Measurements from ENCODE around the gene FYCO1.

DNA sequence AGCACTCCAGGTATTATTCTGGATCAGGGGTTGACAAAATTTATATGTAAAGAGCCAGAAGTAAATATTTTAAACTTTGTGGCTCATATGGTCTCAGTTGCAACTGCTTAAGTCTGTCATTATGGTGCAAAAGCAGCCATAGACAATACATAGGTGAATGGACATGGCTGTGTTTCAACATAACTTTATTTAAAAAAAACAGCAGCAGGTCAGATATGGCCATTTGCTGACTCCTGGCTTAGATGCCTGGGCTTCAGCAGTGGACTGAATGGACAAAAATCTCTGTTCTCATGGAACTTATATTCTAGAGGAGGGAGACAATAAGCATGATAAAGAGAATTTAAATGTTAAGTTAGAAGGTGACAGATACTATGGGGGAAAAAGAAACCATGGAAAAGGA is 11.7 kb upstream of the FYCO1 start:
- TF ChIP-seq POLR2A (IDR thresholded peaks at IDR 0.05), result no peak
- TF ChIP-seq, protein P1, sequence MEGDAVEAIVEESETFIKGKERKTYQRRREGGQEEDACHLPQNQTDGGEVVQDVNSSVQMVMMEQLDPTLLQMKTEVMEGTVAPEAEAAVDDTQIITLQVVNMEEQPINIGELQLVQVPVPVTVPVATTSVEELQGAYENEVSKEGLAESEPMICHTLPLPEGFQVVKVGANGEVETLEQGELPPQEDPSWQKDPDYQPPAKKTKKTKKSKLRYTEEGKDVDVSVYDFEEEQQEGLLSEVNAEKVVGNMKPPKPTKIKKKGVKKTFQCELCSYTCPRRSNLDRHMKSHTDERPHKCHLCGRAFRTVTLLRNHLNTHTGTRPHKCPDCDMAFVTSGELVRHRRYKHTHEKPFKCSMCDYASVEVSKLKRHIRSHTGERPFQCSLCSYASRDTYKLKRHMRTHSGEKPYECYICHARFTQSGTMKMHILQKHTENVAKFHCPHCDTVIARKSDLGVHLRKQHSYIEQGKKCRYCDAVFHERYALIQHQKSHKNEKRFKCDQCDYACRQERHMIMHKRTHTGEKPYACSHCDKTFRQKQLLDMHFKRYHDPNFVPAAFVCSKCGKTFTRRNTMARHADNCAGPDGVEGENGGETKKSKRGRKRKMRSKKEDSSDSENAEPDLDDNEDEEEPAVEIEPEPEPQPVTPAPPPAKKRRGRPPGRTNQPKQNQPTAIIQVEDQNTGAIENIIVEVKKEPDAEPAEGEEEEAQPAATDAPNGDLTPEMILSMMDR (IDR thresholded peaks at IDR 0.05), result no peak
- no peak for TF ChIP-seq POLR2AphosphoS5 (IDR thresholded peaks at IDR 0.05)
- no peak for TF ChIP-seq EP300 (IDR thresholded peaks at IDR 0.05)
